AG10803 (cell line): ENCODE data around the gene BPNT1.

Experiments used
- DNase-seq: peaks from one replicate; pipeline ENCODE4 v3.0.0; 2010; ENCODE audit warnings: low read depth
- H3K4me3 ChIP-seq: 2 replicates; pipeline ENCODE4 v1.5.1; 2011; ENCODE audit warnings: mild to moderate bottlenecking, low read length, control low read depth
- TF ChIP-seq, protein P1 (sequence below): conservative IDR thresholded peaks from 2 replicates; pipeline ENCODE4 v1.5.1; 2011; ENCODE audit warnings: mild to moderate bottlenecking, low read length, control low read depth, inconsistent platforms

The BPNT1 gene, protein sequence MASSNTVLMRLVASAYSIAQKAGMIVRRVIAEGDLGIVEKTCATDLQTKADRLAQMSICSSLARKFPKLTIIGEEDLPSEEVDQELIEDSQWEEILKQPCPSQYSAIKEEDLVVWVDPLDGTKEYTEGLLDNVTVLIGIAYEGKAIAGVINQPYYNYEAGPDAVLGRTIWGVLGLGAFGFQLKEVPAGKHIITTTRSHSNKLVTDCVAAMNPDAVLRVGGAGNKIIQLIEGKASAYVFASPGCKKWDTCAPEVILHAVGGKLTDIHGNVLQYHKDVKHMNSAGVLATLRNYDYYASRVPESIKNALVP

DNA sequence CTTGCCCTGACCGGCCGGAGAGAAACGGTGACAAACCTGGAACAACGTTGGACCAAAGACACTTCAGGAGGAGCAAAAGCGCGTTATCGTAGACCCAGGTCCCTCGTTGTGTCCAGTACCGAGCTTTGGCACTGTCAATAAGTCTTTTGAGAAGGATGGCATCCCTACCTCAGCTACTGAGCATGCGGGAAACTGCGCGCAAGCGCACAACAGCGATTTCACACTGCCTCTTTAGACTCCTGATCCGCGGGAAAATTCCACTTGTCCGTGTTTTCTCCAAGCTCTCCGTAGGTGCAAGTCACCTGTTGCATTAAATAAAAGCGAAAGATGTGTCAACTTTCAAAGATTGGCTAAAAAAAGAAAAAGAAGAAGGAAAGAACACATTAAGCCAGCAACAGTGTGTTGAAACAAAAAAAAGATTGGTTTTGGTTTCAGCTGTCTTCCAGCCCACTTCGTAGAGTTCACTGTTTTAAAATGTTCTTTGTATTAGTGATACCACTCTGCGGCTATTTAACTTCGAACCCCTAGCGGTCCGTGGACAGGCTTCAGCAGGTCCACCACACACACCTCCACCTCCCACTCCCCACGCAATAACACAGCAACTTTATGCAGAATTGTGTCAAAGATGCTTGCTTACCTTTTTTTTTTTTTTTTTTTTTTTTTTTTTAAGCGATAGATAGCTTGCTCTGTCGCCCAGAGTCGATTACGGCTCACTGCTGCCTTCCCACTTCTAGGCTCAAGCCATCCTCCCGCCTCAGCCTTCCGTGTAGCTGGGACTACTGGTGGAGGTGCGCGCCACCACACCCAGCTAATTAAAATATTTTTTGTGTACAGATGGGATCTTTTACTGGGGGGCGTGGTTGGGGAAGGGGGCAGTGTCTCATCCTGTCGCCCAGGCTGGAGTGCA is at the start of gene BPNT1:
Gene BPNT1 (minus strand): TSS at position 139 of the 907 bp plus-strand sequence. CDS start 9,942 bp downstream, outside the sequence.
- TF ChIP-seq, protein P1, sequence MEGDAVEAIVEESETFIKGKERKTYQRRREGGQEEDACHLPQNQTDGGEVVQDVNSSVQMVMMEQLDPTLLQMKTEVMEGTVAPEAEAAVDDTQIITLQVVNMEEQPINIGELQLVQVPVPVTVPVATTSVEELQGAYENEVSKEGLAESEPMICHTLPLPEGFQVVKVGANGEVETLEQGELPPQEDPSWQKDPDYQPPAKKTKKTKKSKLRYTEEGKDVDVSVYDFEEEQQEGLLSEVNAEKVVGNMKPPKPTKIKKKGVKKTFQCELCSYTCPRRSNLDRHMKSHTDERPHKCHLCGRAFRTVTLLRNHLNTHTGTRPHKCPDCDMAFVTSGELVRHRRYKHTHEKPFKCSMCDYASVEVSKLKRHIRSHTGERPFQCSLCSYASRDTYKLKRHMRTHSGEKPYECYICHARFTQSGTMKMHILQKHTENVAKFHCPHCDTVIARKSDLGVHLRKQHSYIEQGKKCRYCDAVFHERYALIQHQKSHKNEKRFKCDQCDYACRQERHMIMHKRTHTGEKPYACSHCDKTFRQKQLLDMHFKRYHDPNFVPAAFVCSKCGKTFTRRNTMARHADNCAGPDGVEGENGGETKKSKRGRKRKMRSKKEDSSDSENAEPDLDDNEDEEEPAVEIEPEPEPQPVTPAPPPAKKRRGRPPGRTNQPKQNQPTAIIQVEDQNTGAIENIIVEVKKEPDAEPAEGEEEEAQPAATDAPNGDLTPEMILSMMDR = no peak
- DNase-seq = peak; percentile 89
- H3K4me3 ChIP-seq = peak within 1 kb of the TSS; percentile 75

DNA sequence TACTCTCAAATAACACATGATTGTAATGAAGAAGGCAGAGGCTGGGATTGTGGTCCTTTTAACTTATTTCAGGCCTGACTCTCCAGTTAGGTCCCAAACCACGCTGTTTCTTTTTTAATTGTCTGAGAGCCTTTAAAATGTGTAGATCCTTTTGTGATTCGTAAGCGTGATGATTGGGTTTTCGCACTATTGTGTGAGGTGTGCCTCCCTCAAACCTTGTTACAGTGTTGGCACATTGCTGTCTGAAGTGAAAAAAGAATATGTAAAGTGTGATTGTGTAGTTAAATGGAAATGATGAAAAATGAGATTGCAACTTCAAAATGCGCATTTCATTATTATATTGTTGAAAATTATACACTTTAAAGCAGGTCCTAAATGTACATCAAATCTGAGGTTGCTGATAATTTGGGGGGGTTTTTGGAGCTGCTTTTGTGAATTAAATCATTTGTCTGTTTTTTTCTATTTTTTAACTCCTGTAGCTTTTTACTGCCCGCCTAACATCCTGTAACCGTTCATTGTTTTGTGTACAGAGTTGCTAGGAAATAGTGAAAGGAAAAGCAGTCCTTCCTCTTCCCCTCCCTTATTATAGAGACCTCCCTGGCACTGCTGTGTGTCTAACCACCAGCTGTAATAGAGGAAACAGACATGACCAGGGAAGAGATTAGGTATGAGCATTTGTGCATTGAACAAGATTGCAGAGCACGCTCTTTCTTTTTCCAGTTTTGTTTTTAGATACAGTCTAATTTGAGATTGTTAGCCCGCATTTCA is 47.6 kb upstream of the BPNT1 start:
- TF ChIP-seq, protein P1 = no peak
- H3K4me3 ChIP-seq = no peak overlapping the region
- no peak for DNase-seq

DNA sequence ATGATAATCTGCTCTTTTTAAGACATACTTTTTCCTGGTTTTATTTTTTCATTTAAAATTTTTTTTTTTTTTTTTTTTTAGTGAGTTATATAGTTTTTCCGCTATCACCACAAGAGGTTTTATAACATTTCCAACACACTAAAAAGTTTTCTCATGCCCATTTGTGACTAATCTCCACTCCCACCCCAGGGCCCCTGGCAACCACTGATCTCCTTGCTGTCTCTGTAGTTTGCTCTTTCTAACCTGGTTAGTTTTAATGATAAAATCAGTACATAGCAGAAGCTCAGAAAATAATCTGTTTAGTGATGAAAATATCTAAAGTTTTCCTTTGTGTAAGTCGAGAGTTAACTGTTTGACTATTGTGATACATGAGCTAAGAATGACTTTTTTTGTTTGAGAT is 46.2 kb upstream of the BPNT1 start:
- TF ChIP-seq, protein P1 = no peak
- no peak for DNase-seq
- H3K4me3 ChIP-seq = no peak overlapping the region

DNA sequence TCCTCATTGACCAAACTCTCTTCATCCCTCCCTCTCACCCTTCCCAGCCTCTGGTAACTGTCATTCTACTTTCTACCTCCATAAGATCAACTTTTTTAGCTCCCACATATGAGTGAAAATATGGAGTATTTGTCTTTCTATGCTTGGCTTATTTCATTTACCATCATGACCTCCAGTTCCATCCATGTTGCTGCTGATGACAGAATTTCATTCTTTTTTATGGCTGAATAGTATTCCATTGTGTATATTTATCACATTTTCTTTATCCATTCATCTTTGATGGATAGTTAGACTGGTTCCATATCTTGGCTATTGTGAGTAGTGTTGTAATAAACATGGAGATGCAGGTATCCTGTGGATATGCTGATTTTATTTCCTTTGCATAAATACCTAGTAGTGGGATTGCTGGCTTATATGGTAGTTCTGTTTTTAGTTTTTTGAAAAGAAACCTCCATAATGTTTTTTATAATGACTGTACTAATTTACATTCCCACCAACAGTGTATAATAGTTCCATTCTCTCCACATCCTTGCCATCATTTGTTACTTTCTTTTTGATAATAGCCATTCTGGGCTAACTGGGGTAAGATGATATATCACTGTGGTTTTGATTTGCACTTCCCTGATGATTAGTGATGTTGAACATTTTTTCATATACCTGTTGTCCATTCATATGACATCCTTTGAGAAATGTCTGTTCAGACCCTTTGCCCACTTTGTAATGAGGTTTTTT is 40.1 kb upstream of the BPNT1 start:
- no peak for DNase-seq
- TF ChIP-seq, protein P1 = no peak
- no peak overlapping the region for H3K4me3 ChIP-seq

DNA sequence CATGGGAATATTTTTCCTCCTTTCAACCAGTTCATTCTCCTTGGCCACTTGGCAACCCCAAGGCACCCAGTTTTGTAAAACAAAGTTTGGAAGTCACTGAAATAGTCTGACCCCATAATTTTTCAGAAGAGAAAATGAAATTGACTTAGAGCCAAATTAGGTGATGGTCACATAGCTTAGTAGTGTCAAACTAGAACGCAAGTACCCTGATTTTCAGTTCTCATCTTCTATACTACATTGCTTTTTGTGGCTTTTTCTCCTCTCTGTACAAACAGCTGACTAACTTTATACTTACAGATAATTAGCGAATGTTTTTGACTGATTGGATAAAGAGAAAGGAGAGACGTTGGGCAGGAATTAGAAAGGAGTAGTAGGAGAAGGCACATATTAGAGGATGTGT is 37.5 kb upstream of the BPNT1 start:
- DNase-seq = no peak
- no peak overlapping the region for H3K4me3 ChIP-seq
- TF ChIP-seq, protein P1 = no peak

DNA sequence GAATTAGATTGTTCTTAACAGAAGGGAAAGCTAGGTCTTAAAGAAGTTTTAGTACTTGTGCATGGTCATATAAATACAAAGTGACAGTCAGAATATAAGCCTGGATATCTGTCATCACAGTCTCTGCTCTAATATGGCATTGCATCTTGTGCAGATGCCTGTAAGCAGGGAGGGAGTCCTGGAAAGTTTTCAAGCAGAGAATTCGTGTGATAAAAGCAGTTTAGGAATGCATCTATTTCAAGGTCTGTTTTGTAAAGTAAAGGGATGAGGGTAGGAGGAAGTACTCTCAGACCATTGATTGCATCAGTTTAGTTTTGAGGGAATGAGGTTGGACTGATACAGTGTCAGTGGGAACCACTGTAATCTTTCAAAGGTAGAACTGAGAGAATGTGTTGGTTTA is 35.0 kb upstream of the BPNT1 start:
- DNase-seq = peak; percentile 88
- TF ChIP-seq, protein P1 = no peak
- no peak overlapping the region for H3K4me3 ChIP-seq
